Esophagus squamous epithelium (tissue), 4 donors: ENCODE results near the gene CREBZF.

Source experiments
- CTCF ChIP-seq, 6 experiments: fragments of 450-650 bp in 4 of 6; fragments of 200-600 bp in 2 of 6; sonication (generic) in 2 of 6; IDR thresholded peaks; one replicate each; pipeline ENCODE4 v1.5.1; 2016 to 2019; ENCODE audit warnings: antibody characterized with exemption in 6 of 6, mild to moderate bottlenecking in 4 of 6, moderate library complexity in 4 of 6
- POLR2A ChIP-seq, 4 donors: fragments of 450-650 bp; IDR thresholded peaks; one replicate each; pipeline ENCODE4 v1.6.1; 2017; ENCODE audit warnings: antibody characterized with exemption in 4 of 4, mild to moderate bottlenecking in 4 of 4, moderate library complexity in 3 of 4

- TF ChIP-seq CTCF (IDR thresholded peaks at IDR 0.05) (no peak), POLR2A (IDR thresholded peaks at IDR 0.05) (no peak)
These were observed 804 bp upstream of the CREBZF start for GRCh38 chr11:85665733-85666132.
